Measurements from ENCODE around the gene RNU6-9. TPM values are rescaled to one million over a fixed set of nuclear protein-coding genes. Genes with fewer than 3 reads are reported as not detected.

Gene RNU6-9
- total RNA-seq, 4 donors from 2014 or later = not detected

- no peak for TF ChIP-seq CTCF (IDR thresholded peaks at IDR 0.05; ENCODE audit: low read depth)
These were observed 41.7 kb downstream of the RNU6-9 start for GRCh38 chr19:934865-935479.

- TF ChIP-seq CTCF (IDR thresholded peaks at IDR 0.05; ENCODE audit: low read depth) = no peak
These were observed 42.9 kb downstream of the RNU6-9 start for GRCh38 chr19:936175-936546.

GRCh38 chr19:937259-937694 lies 44.0 kb downstream of the RNU6-9 start:
- no peak for TF ChIP-seq CTCF (IDR thresholded peaks at IDR 0.05; ENCODE audit: low read depth)

GRCh38 chr19:938233-938923 lies 45.1 kb downstream of the RNU6-9 start:
- no peak for TF ChIP-seq CTCF (IDR thresholded peaks at IDR 0.05; ENCODE audit: low read depth)

GRCh38 chr19:939439-939838 lies 46.2 kb downstream of the RNU6-9 start:
- no peak for TF ChIP-seq CTCF (IDR thresholded peaks at IDR 0.05; ENCODE audit: low read depth)

GRCh38 chr19:939922-940321 lies 46.6 kb downstream of the RNU6-9 start:
- no peak for TF ChIP-seq CTCF (IDR thresholded peaks at IDR 0.05; ENCODE audit: low read depth)

- no peak for TF ChIP-seq CTCF (IDR thresholded peaks at IDR 0.05; ENCODE audit: low read depth)
These were observed 47.5 kb downstream of the RNU6-9 start for GRCh38 chr19:940591-941291.
